GM12892 (cell line): ENCODE results near the gene RALGPS1.

Source experiments
- DNase-seq: peaks from one replicate; pipeline ENCODE4 v3.0.0; 2011; ENCODE audit not compliant: insufficient read length
- FAIRE-seq: peaks from 2 replicates; lab custom pipeline; 2011; peaks lifted over from hg19 to GRCh38; lab: Jason Lieb, UNC
- POLR2A ChIP-seq: IDR thresholded peaks from 2 replicates; pipeline ENCODE4 v1.6.1; 2011; ENCODE audit warnings: low read depth, low read length, control low read depth
- POLR2AphosphoS5 ChIP-seq: IDR thresholded peaks from 2 replicates; pipeline ENCODE4 v1.6.1; 2011; ENCODE audit warnings: low read depth, low read length, control low read depth
- TAF1 ChIP-seq: IDR thresholded peaks from 2 replicates; pipeline ENCODE4 v1.6.1; 2011; ENCODE audit warnings: low read depth, mild to moderate bottlenecking, control low read depth, low read length, borderline replicate concordance

RALGPS1 gene

GRCh38 chr9:127051881-127052595, 137.5 kb downstream of the RALGPS1 start:
- FAIRE-seq (no peak), DNase-seq (no peak)
- TF ChIP-seq POLR2AphosphoS5: no peak
- TF ChIP-seq POLR2A: no peak
- no peak for TF ChIP-seq TAF1

- FAIRE-seq: no peak
- DNase-seq: no peak
Measured at GRCh38 chr9:127053057-127053821, 138.7 kb downstream of the RALGPS1 start.

GRCh38 chr9:127053960-127054359, 139.4 kb downstream of the RALGPS1 start:
- TF ChIP-seq POLR2A: no peak
- FAIRE-seq (no peak), DNase-seq (no peak)

More at GRCh38 chr9:127053057-127053821, 138.7 kb downstream of the RALGPS1 start:
- TF ChIP-seq POLR2A (no peak), POLR2AphosphoS5 (no peak), TAF1 (no peak)

GRCh38 chr9:127055745-127056402, 141.3 kb downstream of the RALGPS1 start:
- TF ChIP-seq POLR2AphosphoS5: no peak
- TF ChIP-seq POLR2A: no peak
- TF ChIP-seq TAF1: no peak
- FAIRE-seq: no peak

GRCh38 chr9:127056446-127056845, 141.9 kb downstream of the RALGPS1 start:
- no peak for FAIRE-seq
- TF ChIP-seq POLR2AphosphoS5: no peak
- TF ChIP-seq POLR2A: no peak
- TF ChIP-seq TAF1: no peak

More at GRCh38 chr9:127055745-127056402, 141.3 kb downstream of the RALGPS1 start:
- DNase-seq: no peak

GRCh38 chr9:127058011-127058644, 143.5 kb downstream of the RALGPS1 start:
- DNase-seq: no peak
- no peak for TF ChIP-seq POLR2A
- no peak for TF ChIP-seq POLR2AphosphoS5
- TF ChIP-seq TAF1: no peak
- FAIRE-seq: no peak

More at GRCh38 chr9:127056446-127056845, 141.9 kb downstream of the RALGPS1 start:
- no peak for DNase-seq

GRCh38 chr9:127058645-127059021, 144.1 kb downstream of the RALGPS1 start:
- no peak for FAIRE-seq

GRCh38 chr9:127059030-127059429, 144.4 kb downstream of the RALGPS1 start:
- DNase-seq (no peak), FAIRE-seq (no peak)
- TF ChIP-seq POLR2A (no peak), POLR2AphosphoS5 (no peak), TAF1 (no peak)

More at GRCh38 chr9:127058645-127059021, 144.1 kb downstream of the RALGPS1 start:
- TF ChIP-seq POLR2A: no peak
- TF ChIP-seq POLR2AphosphoS5: no peak
- no peak for TF ChIP-seq TAF1
- no peak for DNase-seq

GRCh38 chr9:127059765-127060361, 145.3 kb downstream of the RALGPS1 start:
- no peak for FAIRE-seq
- TF ChIP-seq TAF1 (no peak), POLR2AphosphoS5 (no peak), POLR2A (no peak)
- no peak for DNase-seq

GRCh38 chr9:127061411-127061810, 146.8 kb downstream of the RALGPS1 start:
- TF ChIP-seq POLR2AphosphoS5 (no peak), POLR2A (no peak), TAF1 (no peak)
- FAIRE-seq (no peak), DNase-seq (no peak)
